ENCODE measurements around the gene PERM1.
"Not testable (repeated sequence)": the region's sequence is repeated elsewhere in the genome, so short reads cannot be mapped to it uniquely, and the experiment has no call there.

The PERM1 gene

GRCh38 chr1:947958-948357 is 33.9 kb downstream of the PERM1 start:
- DNase-seq (ENCODE audit: low spot score), result no peak

- DNase-seq (ENCODE audit: low spot score), result not testable (repeated sequence)
Observed at GRCh38 chr1:946811-947210, 35.1 kb downstream of the PERM1 start.

- no peak for DNase-seq (ENCODE audit: low spot score)
Observed at GRCh38 chr1:945688-946556, 36.0 kb downstream of the PERM1 start.

GRCh38 chr1:944341-945325 is 37.3 kb downstream of the PERM1 start:
- DNase-seq (ENCODE audit: low spot score), result no peak

- DNase-seq (ENCODE audit: low spot score), result no peak
Observed at GRCh38 chr1:943545-944340, 38.1 kb downstream of the PERM1 start.

- no peak for DNase-seq (ENCODE audit: low spot score)
Observed at GRCh38 chr1:942864-943533, 38.9 kb downstream of the PERM1 start.

GRCh38 chr1:942411-942821 is 39.5 kb downstream of the PERM1 start:
- no peak for DNase-seq (ENCODE audit: low spot score)

- DNase-seq (ENCODE audit: low spot score), result no peak
Observed at GRCh38 chr1:941588-942383, 40.1 kb downstream of the PERM1 start.

GRCh38 chr1:941015-941587 is 40.8 kb downstream of the PERM1 start:
- DNase-seq (ENCODE audit: low spot score), result no peak

GRCh38 chr1:940107-941014 is 41.5 kb downstream of the PERM1 start:
- no peak for DNase-seq (ENCODE audit: low spot score)

GRCh38 chr1:939511-940106 is 42.3 kb downstream of the PERM1 start:
- no peak for DNase-seq (ENCODE audit: low spot score)

GRCh38 chr1:938711-939489 is 43.0 kb downstream of the PERM1 start:
- no peak for DNase-seq (ENCODE audit: low spot score)

GRCh38 chr1:938088-938683 is 43.7 kb downstream of the PERM1 start:
- no peak for DNase-seq (ENCODE audit: low spot score)

GRCh38 chr1:937521-937920 is 44.4 kb downstream of the PERM1 start:
- no peak for DNase-seq (ENCODE audit: low spot score)

- DNase-seq (ENCODE audit: low spot score), result no peak
Observed at GRCh38 chr1:936348-937264, 45.3 kb downstream of the PERM1 start.

- DNase-seq (ENCODE audit: low spot score), result no peak
Observed at GRCh38 chr1:935751-936231, 46.1 kb downstream of the PERM1 start.

All from hematopoietic multipotent progenitor cell treated with erythropoietin and hydrocortisone succinate and interleukin-3 and kit ligand, for 15 days (in vitro differentiated cells).